ENCODE data around the gene PPIL6.

DNA sequence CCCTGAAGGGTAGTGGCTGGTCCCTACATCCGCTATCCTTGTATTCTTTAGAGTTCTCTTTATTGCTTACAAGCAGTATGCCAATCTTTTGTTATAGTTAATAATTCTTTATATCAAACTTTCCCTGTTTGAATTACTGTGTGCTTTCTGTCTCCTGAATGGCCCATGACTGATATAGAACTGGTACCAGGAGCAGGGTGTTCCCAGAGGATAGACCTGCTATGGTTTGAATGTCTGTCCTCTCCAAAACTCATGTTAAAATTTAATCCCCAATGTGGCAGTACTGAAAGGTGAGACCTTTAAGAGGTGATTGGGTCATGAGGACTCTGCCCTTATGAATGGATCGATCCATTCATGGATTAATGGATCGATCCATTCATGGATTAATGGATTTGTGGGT lies 84.2 kb downstream of the PPIL6 start:
- TF ChIP-seq CEBPB (IDR thresholded peaks at IDR 0.05) = no peak
- TF ChIP-seq TAF1 (IDR thresholded peaks at IDR 0.05; ENCODE audit: low read depth) = no peak
- TF ChIP-seq YY1 (IDR thresholded peaks at IDR 0.05; ENCODE audit: low read depth) = no peak

Data from Ishikawa (cell line).